ENCODE results near the gene TACR1.

DNA sequence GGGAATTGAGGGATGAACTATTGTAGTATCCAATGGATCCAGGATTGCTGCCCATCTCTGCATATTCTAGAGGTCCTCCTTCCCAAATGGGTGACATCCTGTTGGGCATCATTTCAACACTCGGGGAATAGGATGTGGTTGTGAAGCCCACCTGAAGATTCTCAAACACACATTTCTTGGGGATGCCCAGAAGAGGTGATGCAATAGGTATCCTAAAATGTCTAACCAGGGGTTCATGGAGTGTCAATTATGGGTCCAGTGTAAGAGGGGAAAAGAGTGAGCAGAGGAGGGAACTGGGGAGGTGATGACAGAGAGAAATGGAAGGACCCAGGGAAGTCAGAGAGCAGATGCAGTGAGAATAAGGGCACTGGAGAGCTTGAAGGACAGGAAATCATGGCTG is 188.7 kb downstream of the TACR1 start:
- TF ChIP-seq, protein P1, sequence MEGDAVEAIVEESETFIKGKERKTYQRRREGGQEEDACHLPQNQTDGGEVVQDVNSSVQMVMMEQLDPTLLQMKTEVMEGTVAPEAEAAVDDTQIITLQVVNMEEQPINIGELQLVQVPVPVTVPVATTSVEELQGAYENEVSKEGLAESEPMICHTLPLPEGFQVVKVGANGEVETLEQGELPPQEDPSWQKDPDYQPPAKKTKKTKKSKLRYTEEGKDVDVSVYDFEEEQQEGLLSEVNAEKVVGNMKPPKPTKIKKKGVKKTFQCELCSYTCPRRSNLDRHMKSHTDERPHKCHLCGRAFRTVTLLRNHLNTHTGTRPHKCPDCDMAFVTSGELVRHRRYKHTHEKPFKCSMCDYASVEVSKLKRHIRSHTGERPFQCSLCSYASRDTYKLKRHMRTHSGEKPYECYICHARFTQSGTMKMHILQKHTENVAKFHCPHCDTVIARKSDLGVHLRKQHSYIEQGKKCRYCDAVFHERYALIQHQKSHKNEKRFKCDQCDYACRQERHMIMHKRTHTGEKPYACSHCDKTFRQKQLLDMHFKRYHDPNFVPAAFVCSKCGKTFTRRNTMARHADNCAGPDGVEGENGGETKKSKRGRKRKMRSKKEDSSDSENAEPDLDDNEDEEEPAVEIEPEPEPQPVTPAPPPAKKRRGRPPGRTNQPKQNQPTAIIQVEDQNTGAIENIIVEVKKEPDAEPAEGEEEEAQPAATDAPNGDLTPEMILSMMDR (IDR thresholded peaks at IDR 0.05; ENCODE audit: poor library complexity, severe bottlenecking) = no peak
- no peak for TF ChIP-seq POLR2AphosphoS5 (IDR thresholded peaks at IDR 0.05)
- TF ChIP-seq EP300 (conservative IDR thresholded peaks at IDR 0.05; ENCODE audit: poor library complexity, severe bottlenecking) = no peak
